HEK293 (cell line): ENCODE measurements around the gene BOC.
A peak's percentile ranks its signal among the peaks of the same experiment; 100 is the strongest.

ENCODE experiments used
- CTCF ChIA-PET: fragments of 350-600 bp; formaldehyde crosslinking; extraction: SDS; loops from one replicate; lab custom pipeline; 2021; ENCODE audit warnings: antibody characterized with exemption; lab: Yijun Ruan, JAX
- POLR2A ChIA-PET: fragments of 300-600 bp; formaldehyde crosslinking; extraction: SDS; loops from one replicate; lab custom pipeline; 2020; ENCODE audit warnings: antibody characterized with exemption, inconsistent platforms; lab: Yijun Ruan, JAX
- H3K27ac ChIP-seq: fragments of 200-500 bp; sonication (Bioruptor generic); 2 replicates; pipeline ENCODE4 v1.5.1; 2014; ENCODE audit warnings: low read depth, low read length, control low read depth, inconsistent platforms; ENCODE audit errors: extremely low read depth
- H3K36me3 ChIP-seq, 2 experiments: fragments of 200-500 bp in 1 of 2; sonication (Bioruptor generic) in 1 of 2; 1 replicate in 1 of 2; 2 replicates in 1 of 2; pipeline ENCODE4 v1.5.1; 2014 to 2017; ENCODE audit warnings: inconsistent platforms in 2 of 2, low read length in 2 of 2; ENCODE audit not compliant: control insufficient read depth in 2 of 2, insufficient read depth in 1 of 2
- H3K4me1 ChIP-seq: fragments of 200-500 bp; sonication (Bioruptor generic); 2 replicates; pipeline ENCODE4 v1.5.1; 2014; ENCODE audit warnings: mild to moderate bottlenecking, low read length, inconsistent platforms; ENCODE audit not compliant: control insufficient read depth, insufficient read depth
- H3K4me3 ChIP-seq: 2 replicates; pipeline ENCODE4 v1.5.1; 2011; ENCODE audit warnings: low read depth, mild to moderate bottlenecking, control low read depth, low read length, moderate library complexity
- H3K9me3 ChIP-seq: fragments of 200-500 bp; sonication (Bioruptor generic); 2 replicates; pipeline ENCODE4 v1.5.1; 2014; ENCODE audit warnings: low read depth, low read length, inconsistent platforms; ENCODE audit not compliant: control insufficient read depth, insufficient read depth
- BCL11A ChIP-seq: fragments of 450-650 bp; formaldehyde crosslinking; IDR thresholded peaks from 2 replicates; pipeline ENCODE4 v1.5.1; 2016; ENCODE audit warnings: low read depth, missing biosample characterization, missing genetic modification characterization
- GLIS1 ChIP-seq: fragments of 450-650 bp; formaldehyde crosslinking; IDR thresholded peaks from 2 replicates; pipeline ENCODE4 v1.5.1; 2016; ENCODE audit warnings: missing biosample characterization, missing genetic modification characterization
- KLF9 ChIP-seq: fragments of 450-650 bp; formaldehyde crosslinking; IDR thresholded peaks from 2 replicates; pipeline ENCODE4 v1.5.1; 2016; ENCODE audit warnings: missing biosample characterization, missing genetic modification characterization, low read depth
- SETDB1 ChIP-seq: IDR thresholded peaks from one replicate; pipeline ENCODE4 v1.6.1; 2017; ENCODE audit warnings: mild to moderate bottlenecking, low read length, moderate library complexity, mixed read lengths; ENCODE audit not compliant: insufficient read length
- TRIM28 ChIP-seq: IDR thresholded peaks from 2 replicates; pipeline ENCODE4 v1.6.1; 2011; ENCODE audit warnings: low read length, control low read depth, borderline replicate concordance
- YY1 ChIP-seq: fragments of 450-650 bp; formaldehyde crosslinking; IDR thresholded peaks from 2 replicates; pipeline ENCODE4 v1.5.1; 2018; ENCODE audit warnings: missing biosample characterization, missing genetic modification characterization
- ZBTB21 ChIP-seq: fragments of 450-650 bp; formaldehyde crosslinking; IDR thresholded peaks from 2 replicates; pipeline ENCODE4 v1.5.1; 2017; ENCODE audit warnings: missing biosample characterization, missing genetic modification characterization
- ZNF132 ChIP-seq: fragments of 450-650 bp; formaldehyde crosslinking; IDR thresholded peaks from 2 replicates; pipeline ENCODE4 v1.5.1; 2017; ENCODE audit warnings: missing biosample characterization, missing genetic modification characterization, borderline replicate concordance
- ZNF302 ChIP-seq: fragments of 450-650 bp; formaldehyde crosslinking; IDR thresholded peaks from 2 replicates; pipeline ENCODE4 v1.5.1; 2016; ENCODE audit warnings: missing biosample characterization, missing genetic modification characterization, low read depth
- ZNF324 ChIP-seq: fragments of 450-650 bp; formaldehyde crosslinking; IDR thresholded peaks from 2 replicates; pipeline ENCODE4 v1.5.1; 2016; ENCODE audit warnings: missing biosample characterization, missing genetic modification characterization
- ZNF366 ChIP-seq: fragments of 450-650 bp; formaldehyde crosslinking; conservative IDR thresholded peaks from 2 replicates; pipeline ENCODE4 v1.5.1; 2016; ENCODE audit warnings: missing biosample characterization, missing genetic modification characterization
- ZNF404 ChIP-seq: fragments of 450-650 bp; formaldehyde crosslinking; IDR thresholded peaks from 2 replicates; pipeline ENCODE4 v1.5.1; 2017; ENCODE audit warnings: missing biosample characterization, missing genetic modification characterization
- ZNF629 ChIP-seq: fragments of 450-650 bp; formaldehyde crosslinking; IDR thresholded peaks from 2 replicates; pipeline ENCODE4 v1.5.1; 2017; ENCODE audit warnings: missing biosample characterization, missing genetic modification characterization
- ZSCAN30 ChIP-seq: fragments of 450-650 bp; IDR thresholded peaks from 2 replicates; pipeline ENCODE4 v1.5.1; 2018; ENCODE audit warnings: missing biosample characterization, mild to moderate bottlenecking, missing genetic modification characterization, moderate library complexity
- TF ChIP-seq, protein P1 (sequence below): fragments of 450-650 bp; formaldehyde crosslinking; IDR thresholded peaks from 2 replicates; pipeline ENCODE4 v1.5.0; 2017; ENCODE audit warnings: missing biosample characterization, missing genetic modification characterization, borderline replicate concordance
- TF ChIP-seq, protein P2 (sequence below): fragments of 450-650 bp; formaldehyde crosslinking; IDR thresholded peaks from 2 replicates; pipeline ENCODE4 v1.5.1; 2016; ENCODE audit warnings: missing biosample characterization, missing genetic modification characterization
- TF ChIP-seq, protein P3 (sequence below): fragments of 450-650 bp; formaldehyde crosslinking; IDR thresholded peaks from 2 replicates; pipeline ENCODE4 v1.5.1; 2017; ENCODE audit warnings: missing biosample characterization, missing genetic modification characterization
- TF ChIP-seq, protein P4 (sequence below): fragments of 450-650 bp; formaldehyde crosslinking; IDR thresholded peaks from 2 replicates; pipeline ENCODE4 v1.5.1; 2016; ENCODE audit warnings: missing biosample characterization, missing genetic modification characterization
- TF ChIP-seq, protein P5 (sequence below): fragments of 450-650 bp; formaldehyde crosslinking; IDR thresholded peaks from 2 replicates; pipeline ENCODE4 v1.5.1; 2016; ENCODE audit warnings: missing biosample characterization, missing genetic modification characterization

BOC gene

DNA sequence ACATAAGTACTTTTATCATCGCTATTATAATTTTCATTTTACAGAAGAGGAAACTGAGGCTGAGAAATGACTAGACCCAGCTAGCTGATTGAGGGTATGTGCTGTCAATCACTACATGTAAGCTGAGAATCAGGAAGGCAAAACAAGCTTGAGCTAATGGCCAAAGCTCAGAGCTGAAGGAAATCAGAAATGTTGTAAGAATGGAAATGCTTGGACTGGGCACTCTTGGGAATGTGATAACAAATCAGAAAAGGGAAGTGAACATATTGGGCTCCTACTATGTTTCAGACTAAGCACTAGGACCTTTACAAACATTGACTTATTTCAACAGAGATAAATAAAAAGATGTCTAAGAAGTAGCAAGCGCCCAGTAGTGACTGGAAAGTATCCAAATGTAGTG lies 33.8 kb upstream of the BOC start (continued):
- TF ChIP-seq, protein P1, sequence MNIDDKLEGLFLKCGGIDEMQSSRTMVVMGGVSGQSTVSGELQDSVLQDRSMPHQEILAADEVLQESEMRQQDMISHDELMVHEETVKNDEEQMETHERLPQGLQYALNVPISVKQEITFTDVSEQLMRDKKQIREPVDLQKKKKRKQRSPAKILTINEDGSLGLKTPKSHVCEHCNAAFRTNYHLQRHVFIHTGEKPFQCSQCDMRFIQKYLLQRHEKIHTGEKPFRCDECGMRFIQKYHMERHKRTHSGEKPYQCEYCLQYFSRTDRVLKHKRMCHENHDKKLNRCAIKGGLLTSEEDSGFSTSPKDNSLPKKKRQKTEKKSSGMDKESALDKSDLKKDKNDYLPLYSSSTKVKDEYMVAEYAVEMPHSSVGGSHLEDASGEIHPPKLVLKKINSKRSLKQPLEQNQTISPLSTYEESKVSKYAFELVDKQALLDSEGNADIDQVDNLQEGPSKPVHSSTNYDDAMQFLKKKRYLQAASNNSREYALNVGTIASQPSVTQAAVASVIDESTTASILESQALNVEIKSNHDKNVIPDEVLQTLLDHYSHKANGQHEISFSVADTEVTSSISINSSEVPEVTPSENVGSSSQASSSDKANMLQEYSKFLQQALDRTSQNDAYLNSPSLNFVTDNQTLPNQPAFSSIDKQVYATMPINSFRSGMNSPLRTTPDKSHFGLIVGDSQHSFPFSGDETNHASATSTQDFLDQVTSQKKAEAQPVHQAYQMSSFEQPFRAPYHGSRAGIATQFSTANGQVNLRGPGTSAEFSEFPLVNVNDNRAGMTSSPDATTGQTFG (tag by site-specific recombination) = no peak
- no peak for TF ChIP-seq ZBTB21 (tag by site-specific recombination)
- TF ChIP-seq, protein P2, sequence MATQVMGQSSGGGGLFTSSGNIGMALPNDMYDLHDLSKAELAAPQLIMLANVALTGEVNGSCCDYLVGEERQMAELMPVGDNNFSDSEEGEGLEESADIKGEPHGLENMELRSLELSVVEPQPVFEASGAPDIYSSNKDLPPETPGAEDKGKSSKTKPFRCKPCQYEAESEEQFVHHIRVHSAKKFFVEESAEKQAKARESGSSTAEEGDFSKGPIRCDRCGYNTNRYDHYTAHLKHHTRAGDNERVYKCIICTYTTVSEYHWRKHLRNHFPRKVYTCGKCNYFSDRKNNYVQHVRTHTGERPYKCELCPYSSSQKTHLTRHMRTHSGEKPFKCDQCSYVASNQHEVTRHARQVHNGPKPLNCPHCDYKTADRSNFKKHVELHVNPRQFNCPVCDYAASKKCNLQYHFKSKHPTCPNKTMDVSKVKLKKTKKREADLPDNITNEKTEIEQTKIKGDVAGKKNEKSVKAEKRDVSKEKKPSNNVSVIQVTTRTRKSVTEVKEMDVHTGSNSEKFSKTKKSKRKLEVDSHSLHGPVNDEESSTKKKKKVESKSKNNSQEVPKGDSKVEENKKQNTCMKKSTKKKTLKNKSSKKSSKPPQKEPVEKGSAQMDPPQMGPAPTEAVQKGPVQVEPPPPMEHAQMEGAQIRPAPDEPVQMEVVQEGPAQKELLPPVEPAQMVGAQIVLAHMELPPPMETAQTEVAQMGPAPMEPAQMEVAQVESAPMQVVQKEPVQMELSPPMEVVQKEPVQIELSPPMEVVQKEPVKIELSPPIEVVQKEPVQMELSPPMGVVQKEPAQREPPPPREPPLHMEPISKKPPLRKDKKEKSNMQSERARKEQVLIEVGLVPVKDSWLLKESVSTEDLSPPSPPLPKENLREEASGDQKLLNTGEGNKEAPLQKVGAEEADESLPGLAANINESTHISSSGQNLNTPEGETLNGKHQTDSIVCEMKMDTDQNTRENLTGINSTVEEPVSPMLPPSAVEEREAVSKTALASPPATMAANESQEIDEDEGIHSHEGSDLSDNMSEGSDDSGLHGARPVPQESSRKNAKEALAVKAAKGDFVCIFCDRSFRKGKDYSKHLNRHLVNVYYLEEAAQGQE (tag by site-specific recombination) = no peak

DNA sequence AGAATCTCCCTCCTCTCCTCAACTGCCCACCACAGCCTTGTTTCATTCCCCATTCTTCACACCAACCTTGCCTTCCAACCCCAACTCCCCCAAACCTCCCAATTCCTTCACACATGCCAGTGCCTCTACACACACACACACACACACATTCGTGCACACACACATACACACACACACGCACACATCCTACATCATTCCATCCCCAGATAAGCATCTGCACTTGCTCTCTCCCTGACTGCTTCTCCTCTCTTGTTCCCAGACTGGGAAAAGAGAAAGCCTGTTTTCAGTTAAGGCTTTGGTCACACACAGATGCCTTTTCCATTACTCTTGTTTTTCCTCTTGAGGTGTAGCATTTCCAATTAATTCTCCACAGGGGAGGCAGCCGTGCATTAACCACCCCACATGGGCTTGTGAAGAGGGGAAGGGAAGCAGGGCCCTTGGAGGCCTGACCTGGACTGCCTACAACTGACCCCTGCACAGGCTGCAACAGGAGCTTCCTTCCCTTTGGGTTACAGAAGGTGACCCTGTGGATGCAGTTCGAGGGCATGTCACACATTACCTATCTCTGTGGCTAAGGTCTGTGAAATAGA lies 32.0 kb upstream of the BOC start:
- Histone ChIP-seq H3K4me3 (no peak overlapping the region), H3K36me3 (no peaks in the 10 kb centered on the region), H3K27ac (no peak overlapping the region), H3K4me1 (no peaks in the 10 kb centered on the region), H3K9me3 (no peaks in the 10 kb centered on the region)
- ChIA-PET CTCF (no interaction called here), POLR2A (no interaction called here)
- peak; percentile 35 for TF ChIP-seq GLIS1 (tag by site-specific recombination)
- no peak for TF ChIP-seq ZNF404 (tag by site-specific recombination)
- TF ChIP-seq, protein P3, sequence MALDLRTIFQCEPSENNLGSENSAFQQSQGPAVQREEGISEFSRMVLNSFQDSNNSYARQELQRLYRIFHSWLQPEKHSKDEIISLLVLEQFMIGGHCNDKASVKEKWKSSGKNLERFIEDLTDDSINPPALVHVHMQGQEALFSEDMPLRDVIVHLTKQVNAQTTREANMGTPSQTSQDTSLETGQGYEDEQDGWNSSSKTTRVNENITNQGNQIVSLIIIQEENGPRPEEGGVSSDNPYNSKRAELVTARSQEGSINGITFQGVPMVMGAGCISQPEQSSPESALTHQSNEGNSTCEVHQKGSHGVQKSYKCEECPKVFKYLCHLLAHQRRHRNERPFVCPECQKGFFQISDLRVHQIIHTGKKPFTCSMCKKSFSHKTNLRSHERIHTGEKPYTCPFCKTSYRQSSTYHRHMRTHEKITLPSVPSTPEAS (tag by site-specific recombination) = peak; percentile 89

DNA sequence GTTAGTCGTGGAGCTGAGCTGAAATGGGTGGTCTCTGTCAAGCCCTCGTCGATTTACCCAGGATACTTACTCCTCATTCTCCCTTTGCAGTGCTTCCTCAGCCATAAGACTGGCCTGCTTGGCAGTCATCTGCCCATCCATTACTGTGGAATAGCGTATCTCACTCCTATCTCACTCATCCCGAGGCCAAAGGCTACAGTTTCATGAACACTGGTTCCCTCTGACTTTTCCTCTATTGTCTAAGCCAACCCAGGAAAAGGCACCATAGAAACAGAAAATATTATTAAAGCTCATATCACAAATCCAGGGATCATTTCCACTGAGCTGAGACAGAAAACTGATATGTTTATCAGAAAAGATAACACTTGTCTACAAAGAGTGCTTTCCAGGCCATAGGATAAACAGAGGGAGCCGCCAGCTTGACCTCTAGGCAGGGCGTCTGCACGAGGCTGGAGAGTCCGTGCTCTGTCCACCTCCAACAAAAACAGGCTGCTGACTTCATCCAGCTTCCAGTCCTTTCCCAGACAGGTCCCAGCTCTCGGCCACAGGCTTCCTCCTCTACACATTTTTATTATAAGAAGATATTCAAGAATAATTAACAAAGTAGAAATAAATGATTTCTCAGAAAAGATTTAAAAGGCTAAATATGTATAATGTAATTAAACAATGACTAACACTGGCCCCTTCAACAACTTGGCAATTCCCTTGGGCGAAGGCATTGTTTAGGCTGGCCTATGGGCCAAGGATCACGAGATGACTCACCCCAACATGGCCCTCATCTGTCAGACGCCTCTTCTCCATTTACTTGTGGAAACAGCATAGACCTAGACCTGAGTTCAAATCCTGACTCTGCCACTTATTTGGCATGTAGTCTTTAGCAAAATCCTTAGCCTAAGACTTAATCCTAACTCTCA lies 27.4 kb upstream of the BOC start:
- H3K4me3 ChIP-seq = no peak overlapping the region
- ChIA-PET CTCF (interaction anchor here (0.7 kb wide), 2 partner anchors 63 to 130 kb away, joined by 3 read pairs; no protein-coding TSS in a partner anchor), POLR2A (no interaction called here)
- H3K9me3 ChIP-seq = no peaks in the 10 kb centered on the region
- H3K36me3 ChIP-seq = no peaks in the 10 kb centered on the region
- H3K4me1 ChIP-seq = no peaks in the 10 kb centered on the region
- no peak overlapping the region for H3K27ac ChIP-seq
- TF ChIP-seq ZNF302 (no peak), ZSCAN30 (tag by site-specific recombination) (no peak), ZNF324 (tag by site-specific recombination) (no peak), KLF9 (tag by site-specific recombination) (no peak), SETDB1 (peak; percentile 58), TRIM28 (peak; percentile 76; the same call in 1 of the 2 replicates), BCL11A (tag by site-specific recombination) (no peak), ZNF629 (tag by site-specific recombination) (no peak), YY1 (tag by site-specific recombination) (no peak), ZNF366 (tag by site-specific recombination) (no peak), ZNF132 (no peak)
- TF ChIP-seq, protein P4, sequence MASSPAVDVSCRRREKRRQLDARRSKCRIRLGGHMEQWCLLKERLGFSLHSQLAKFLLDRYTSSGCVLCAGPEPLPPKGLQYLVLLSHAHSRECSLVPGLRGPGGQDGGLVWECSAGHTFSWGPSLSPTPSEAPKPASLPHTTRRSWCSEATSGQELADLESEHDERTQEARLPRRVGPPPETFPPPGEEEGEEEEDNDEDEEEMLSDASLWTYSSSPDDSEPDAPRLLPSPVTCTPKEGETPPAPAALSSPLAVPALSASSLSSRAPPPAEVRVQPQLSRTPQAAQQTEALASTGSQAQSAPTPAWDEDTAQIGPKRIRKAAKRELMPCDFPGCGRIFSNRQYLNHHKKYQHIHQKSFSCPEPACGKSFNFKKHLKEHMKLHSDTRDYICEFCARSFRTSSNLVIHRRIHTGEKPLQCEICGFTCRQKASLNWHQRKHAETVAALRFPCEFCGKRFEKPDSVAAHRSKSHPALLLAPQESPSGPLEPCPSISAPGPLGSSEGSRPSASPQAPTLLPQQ = no peak
- TF ChIP-seq, protein P5, sequence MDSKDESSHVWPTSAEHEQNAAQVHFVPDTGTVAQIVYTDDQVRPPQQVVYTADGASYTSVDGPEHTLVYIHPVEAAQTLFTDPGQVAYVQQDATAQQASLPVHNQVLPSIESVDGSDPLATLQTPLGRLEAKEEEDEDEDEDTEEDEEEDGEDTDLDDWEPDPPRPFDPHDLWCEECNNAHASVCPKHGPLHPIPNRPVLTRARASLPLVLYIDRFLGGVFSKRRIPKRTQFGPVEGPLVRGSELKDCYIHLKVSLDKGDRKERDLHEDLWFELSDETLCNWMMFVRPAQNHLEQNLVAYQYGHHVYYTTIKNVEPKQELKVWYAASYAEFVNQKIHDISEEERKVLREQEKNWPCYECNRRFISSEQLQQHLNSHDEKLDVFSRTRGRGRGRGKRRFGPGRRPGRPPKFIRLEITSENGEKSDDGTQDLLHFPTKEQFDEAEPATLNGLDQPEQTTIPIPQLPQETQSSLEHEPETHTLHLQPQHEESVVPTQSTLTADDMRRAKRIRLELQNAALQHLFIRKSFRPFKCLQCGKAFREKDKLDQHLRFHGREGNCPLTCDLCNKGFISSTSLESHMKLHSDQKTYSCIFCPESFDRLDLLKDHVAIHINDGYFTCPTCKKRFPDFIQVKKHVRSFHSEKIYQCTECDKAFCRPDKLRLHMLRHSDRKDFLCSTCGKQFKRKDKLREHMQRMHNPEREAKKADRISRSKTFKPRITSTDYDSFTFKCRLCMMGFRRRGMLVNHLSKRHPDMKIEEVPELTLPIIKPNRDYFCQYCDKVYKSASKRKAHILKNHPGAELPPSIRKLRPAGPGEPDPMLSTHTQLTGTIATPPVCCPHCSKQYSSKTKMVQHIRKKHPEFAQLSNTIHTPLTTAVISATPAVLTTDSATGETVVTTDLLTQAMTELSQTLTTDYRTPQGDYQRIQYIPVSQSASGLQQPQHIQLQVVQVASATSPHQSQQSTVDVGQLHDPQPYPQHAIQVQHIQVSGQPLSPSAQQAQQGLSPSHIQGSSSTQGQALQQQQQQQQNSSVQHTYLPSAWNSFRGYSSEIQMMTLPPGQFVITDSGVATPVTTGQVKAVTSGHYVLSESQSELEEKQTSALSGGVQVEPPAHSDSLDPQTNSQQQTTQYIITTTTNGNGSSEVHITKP = no peak
